ENCODE data around the gene CREG1.

DNA sequence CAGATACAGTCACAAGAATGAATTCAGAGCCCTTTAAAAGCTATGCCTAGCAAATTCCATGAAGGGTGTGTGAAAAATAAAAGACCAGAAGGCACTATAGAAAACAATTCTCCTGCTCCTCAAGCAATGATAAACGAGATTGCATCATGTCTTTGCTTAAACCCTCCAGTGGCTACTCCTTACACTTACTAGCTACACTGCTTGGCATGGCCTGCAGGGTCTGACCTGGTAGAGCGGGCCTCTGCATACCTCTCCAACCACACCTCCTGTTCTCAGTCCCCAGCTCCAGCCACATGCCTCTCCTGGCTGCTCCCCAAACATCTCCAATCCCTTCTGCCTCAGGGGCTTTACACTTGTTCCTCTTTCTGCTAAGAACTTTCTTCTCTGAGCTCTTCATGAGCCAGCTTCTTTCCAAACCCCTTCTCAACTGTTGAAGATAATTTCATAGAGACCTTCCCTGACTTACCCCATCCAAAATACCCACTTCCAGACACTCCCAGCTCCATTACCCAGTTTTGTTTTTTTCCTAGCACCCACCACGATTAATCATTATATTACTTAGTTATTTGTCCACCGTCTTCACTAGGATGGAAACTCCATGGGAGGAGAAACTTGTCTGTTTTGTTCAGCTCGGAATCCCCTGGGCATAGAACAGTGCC, 11.2 kb upstream of the CREG1 start:
- TF ChIP-seq, protein P1, sequence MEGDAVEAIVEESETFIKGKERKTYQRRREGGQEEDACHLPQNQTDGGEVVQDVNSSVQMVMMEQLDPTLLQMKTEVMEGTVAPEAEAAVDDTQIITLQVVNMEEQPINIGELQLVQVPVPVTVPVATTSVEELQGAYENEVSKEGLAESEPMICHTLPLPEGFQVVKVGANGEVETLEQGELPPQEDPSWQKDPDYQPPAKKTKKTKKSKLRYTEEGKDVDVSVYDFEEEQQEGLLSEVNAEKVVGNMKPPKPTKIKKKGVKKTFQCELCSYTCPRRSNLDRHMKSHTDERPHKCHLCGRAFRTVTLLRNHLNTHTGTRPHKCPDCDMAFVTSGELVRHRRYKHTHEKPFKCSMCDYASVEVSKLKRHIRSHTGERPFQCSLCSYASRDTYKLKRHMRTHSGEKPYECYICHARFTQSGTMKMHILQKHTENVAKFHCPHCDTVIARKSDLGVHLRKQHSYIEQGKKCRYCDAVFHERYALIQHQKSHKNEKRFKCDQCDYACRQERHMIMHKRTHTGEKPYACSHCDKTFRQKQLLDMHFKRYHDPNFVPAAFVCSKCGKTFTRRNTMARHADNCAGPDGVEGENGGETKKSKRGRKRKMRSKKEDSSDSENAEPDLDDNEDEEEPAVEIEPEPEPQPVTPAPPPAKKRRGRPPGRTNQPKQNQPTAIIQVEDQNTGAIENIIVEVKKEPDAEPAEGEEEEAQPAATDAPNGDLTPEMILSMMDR (IDR thresholded peaks at IDR 0.05; ENCODE audit: poor library complexity, severe bottlenecking), result no peak
- TF ChIP-seq POLR2AphosphoS5 (IDR thresholded peaks at IDR 0.05) (no peak), REST (IDR thresholded peaks at IDR 0.05; ENCODE audit: borderline replicate concordance) (no peak)
